HG03354 (cell line): ENCODE data around the gene GLIPR2.
"Not testable (repeated sequence)": the region's sequence is repeated elsewhere in the genome, so short reads cannot be mapped to it uniquely, and the experiment has no call there.

Experiments used
- ATAC-seq: cut with Tn5 transposase; IDR thresholded peaks from one replicate; pipeline ENCODE4 v1.9.1; 2021; ENCODE audit warnings: mild to moderate bottlenecking; ENCODE audit not compliant: unreplicated experiment, poor library complexity, severe bottlenecking

The GLIPR2 gene

DNA sequence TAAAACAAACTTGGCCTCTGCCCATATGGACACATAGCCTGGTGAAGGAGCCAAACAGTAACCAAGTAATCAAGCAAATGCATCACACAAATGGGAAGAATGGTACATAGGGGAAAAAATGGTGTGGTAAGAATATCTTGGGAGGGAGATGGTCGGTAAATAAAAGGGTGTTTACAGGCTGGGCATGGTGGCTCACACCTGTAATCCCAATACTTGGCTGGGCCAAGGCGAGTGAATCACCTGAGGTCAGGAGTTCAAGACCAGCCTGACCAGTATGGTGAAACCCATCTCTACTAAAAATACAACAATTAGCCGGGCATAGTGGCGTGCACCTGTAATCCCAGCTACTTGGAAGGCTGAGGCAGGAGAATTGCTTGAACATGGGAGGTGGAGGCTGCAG, 23.0 kb downstream of the GLIPR2 start:
- not testable (repeated sequence) for ATAC-seq

- ATAC-seq = not testable (repeated sequence)
These were observed 23.6 kb downstream of the GLIPR2 start for GRCh38 chr9:36160126-36160525.

- no peak for ATAC-seq
These were observed 24.7 kb downstream of the GLIPR2 start for GRCh38 chr9:36161187-36161586.

DNA sequence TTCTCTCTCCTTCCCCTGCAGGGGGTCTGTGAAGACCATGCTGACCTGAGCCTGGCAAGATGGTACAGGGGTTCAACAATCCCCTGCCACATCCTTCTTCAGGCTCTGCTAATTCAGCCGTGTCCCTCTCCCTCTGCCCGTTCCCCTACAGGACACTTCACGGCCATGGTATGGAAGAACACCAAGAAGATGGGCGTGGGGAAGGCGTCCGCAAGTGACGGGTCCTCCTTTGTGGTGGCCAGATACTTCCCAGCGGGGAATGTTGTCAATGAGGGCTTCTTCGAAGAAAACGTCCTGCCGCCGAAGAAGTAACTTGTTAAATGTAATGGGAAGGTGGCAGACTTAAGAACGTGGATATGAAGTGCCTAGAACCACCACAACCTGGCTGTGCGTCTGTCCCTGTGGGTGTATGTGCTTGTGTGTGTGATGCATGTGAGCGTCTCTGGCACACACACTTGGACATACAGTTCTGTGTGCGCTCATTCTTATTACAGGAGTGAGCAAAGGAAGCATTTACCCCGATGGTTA, 25.7 kb downstream of the GLIPR2 start:
- ATAC-seq = no peak

DNA sequence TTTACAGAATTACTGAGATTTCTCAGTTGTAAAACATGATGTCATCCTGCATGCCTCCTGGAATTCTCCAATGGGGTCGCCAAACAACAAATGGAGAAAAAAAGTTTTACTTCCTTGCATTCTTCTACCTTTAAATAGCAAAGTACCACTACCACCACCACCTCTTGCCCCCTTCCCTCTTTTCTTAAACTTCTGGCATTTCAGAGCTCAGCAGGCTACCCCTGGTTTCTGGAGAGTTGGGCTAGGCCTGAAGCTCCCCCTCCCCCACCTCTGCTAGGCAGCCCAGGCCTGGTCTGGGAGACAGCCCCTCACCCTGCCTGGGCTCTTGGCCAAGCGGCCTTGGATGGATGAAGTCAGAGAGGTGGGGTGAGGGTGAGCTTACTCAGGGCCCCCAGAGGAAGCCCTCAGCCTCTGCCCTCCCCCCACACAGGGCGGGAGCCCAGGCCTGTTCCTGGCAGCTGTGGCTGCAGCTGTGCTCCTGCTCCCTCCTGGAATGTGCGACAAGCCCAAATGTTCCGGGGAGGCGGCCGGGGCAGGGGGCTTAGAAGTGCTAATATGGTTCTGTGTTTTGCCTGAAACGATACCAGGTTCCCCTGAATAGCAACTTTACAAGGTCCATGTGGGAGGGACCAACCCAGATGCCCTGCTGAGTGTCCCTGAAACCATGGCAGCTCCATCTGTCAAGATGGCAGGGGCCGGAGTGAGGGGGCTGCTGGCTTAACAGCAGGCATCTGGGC, 26.7 kb downstream of the GLIPR2 start:
- ATAC-seq = no peak

DNA sequence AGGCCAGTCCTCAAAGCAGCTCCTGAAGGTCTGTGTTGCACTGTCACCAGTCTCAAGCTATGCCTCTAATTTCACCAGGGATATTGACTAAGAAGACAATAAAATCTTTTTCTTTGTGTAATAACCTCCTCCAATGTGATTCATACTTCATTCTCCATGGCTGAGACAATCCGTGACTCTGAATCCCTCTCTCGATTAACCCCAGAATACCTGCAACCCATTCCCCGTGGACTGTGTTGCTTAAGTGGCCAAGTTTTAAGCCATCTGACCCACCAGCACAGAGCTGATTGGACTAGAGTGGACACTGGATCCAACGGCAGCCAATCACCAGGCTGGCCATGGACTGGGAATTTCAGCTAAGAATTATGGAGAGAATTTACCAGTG, 27.2 kb downstream of the GLIPR2 start:
- no peak for ATAC-seq

DNA sequence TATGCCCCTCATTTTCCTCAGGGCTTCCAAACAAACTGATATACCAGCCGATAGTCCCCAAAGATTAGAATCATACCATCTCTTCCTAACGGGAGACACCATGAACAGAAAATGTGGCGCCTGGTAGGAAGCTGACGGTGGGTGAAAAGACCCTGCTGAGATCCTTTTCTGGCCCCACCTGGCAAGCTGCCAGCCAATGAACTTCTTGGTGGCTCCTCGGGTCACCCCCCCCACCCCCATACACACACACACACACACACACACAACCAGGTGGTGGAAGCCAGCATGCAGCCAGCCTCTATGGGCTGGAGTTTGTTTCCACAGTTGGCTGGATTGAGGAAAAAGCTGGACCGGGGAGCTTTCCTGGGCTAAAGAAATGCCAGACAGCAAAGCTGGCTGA, 27.8 kb downstream of the GLIPR2 start:
- ATAC-seq = no peak

DNA sequence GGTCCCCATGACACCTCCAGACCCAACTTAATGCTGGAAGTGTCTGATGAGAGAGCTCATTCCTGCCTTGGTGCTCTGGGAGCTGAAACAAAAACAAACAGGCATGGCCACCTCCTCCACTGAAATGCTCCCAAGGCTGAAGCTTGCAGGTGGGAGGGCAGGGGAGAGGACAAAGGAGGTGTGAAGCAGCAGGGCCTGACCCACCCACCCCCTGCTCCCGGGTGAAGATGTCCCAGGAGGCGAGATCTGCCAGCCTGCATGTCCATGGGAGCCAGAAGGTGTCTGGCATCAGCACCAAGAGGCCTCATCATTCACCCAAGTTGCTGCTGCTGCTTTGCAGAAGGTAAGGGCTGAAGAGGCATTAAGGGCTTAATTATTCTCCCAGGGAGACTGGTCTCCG, 28.5 kb downstream of the GLIPR2 start:
- no peak for ATAC-seq

DNA sequence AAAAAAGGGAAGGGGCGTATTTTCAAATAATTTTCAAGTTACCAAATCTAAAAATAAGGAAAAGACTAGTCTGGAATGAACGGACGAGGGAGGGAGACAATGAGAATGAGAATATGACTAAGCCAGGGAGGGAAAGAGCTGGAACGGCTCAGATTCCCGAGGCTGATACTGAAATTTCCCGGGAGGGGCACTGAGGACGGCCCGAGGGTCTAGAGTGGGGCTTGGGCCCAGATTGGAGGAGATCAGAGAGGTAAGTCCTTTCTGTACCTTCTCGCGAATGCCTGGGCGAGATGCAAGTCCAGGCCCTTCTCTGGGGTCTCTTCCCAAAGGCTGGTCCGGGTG, 29.3 kb downstream of the GLIPR2 start:
- ATAC-seq = peak; percentile 10

GRCh38 chr9:36166168-36166927, 29.8 kb downstream of the GLIPR2 start:
- ATAC-seq = peak; percentile 94

DNA sequence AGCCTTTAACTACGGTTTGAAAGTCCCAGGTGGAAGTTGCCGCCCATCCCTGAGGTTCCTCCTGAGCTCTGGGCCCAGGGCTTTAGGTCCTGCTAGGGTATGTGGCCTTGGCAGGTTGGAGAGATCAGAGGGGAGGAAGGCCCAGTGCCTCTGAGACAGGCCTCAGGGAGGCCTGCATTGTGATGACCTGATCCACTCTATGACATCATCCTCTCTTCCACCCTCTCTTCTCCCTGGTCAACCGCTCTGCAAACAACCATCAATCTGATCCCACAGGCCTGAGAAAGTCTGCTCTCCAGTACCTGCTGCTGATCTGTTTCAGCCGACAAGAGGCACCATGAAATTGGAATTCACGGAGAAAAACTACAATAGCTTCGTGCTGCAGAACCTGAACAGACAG, 32.6 kb downstream of the GLIPR2 start, which contains the start of gene CCIN:
Gene CCIN, plus strand, starts transcription at position 223 of the 400 bp plus-strand sequence. Its CDS starts 115 bp downstream, at position 338.
- ATAC-seq = no peak

- ATAC-seq = no peak
These were observed 33.2 kb downstream of the GLIPR2 start for GRCh38 chr9:36169708-36170107.

GRCh38 chr9:36170531-36170930, 34.0 kb downstream of the GLIPR2 start:
- ATAC-seq = no peak

- no peak for ATAC-seq
These were observed 37.3 kb downstream of the GLIPR2 start for GRCh38 chr9:36173861-36174260.

- ATAC-seq = no peak
These were observed 37.7 kb downstream of the GLIPR2 start for GRCh38 chr9:36174271-36174670.

DNA sequence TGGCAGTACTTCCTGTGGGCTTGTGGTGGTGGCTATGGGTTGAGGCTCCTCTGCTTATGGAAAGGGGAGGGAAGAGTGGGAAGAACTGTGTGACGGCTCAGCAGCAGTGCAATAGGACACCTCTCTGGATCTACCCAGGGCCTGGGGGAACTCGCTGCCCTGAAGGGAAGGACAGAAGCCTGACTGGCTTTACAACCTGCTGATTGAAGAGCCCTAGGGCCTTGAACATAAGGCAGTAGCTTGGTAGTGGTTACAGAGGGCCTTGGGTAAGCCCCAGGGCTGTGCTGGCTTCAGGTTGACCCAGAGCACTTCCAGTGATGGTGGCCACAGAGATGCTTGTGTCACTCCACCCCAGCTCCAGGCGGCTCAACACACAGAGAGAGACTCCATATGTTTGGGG, 38.2 kb downstream of the GLIPR2 start:
- ATAC-seq = no peak

GRCh38 chr9:36175209-36175608, 38.7 kb downstream of the GLIPR2 start:
- ATAC-seq = not testable (repeated sequence)

GRCh38 chr9:36176496-36176895, 40.0 kb downstream of the GLIPR2 start:
- not testable (repeated sequence) for ATAC-seq

- no peak for ATAC-seq
These were observed 41.0 kb downstream of the GLIPR2 start for GRCh38 chr9:36177571-36177970.

DNA sequence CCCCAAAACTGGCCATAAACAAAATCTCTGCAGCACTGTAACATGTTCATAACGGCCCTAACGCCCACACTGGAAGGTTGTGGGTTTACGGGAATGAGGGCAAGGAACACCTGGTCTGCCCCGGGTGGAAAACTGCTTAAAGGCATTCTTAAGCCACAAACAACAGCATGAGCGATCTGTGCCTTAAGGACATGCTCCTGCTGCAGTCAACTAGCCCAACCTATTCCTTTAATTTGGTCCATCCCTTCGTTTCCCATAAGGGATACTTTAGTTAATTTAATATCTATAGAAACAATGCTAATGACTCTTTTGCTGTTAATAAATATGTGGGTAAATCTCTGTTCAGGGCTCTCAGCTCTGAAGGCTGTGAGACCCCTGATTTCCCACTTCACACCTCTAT, 43.7 kb downstream of the GLIPR2 start:
- not testable (repeated sequence) for ATAC-seq

DNA sequence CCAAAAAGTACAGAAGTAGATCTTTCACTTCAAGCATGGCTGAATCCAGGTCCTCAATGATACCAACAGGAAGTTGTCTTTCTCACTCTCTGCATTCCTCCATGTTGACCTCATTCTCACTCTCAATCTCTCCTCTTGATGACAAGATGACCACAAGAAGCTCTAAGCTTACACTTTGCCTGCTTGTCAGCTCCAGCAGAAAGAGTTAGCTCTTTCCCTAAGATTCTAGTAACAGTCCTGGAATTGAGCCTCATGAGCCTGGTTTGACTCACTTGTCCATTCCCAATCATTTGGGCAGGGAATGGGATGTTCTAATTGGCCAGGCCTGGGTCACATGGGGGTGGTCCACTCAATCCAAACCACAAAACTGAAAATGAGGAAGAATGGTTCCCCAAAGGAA, 50.9 kb downstream of the GLIPR2 start:
- ATAC-seq = no peak
